HG02642 (cell line): Measurements from ENCODE around the gene PALLD.

ENCODE experiments used
- ATAC-seq: cut with Tn5 transposase; IDR thresholded peaks from one replicate; pipeline ENCODE4 v1.9.1; 2021; ENCODE audit warnings: mild to moderate bottlenecking; ENCODE audit not compliant: unreplicated experiment, poor library complexity

The PALLD gene

DNA sequence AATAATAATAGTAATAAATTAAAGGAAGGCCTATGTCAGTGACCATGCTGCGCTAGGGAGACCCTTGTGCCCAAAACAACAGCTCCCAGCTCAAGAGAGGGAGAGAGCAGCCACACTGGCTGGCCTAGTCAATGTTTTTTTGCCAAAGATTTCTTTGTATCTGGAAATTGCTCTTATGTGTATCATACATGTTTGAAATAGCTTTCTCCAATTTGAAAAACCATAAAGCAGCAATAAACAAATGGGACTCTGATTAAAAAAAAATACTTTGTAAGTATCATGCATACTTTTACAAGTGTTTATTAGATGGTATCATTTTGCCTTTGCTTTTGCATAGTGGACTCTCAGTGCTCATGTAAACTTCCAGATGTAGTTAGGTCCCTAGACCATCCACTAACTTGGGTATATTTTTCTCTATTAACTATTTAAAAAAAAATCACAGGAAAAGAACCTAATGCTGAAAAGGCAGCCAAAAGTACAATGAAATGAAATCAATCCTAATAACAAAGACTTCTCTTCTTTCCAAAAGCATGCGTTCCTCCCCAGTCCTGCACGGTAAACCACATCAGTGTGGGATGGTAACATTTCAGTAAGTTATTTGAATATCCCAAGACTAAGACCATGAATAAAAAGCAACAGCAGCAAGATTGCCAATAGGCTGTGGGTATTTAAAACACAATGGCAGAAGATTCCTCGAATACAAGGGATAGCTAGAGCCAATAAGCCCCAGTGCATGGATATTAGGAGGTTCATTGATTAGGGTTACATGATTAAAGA is 117.6 kb downstream of the PALLD start:
- no peak for ATAC-seq

DNA sequence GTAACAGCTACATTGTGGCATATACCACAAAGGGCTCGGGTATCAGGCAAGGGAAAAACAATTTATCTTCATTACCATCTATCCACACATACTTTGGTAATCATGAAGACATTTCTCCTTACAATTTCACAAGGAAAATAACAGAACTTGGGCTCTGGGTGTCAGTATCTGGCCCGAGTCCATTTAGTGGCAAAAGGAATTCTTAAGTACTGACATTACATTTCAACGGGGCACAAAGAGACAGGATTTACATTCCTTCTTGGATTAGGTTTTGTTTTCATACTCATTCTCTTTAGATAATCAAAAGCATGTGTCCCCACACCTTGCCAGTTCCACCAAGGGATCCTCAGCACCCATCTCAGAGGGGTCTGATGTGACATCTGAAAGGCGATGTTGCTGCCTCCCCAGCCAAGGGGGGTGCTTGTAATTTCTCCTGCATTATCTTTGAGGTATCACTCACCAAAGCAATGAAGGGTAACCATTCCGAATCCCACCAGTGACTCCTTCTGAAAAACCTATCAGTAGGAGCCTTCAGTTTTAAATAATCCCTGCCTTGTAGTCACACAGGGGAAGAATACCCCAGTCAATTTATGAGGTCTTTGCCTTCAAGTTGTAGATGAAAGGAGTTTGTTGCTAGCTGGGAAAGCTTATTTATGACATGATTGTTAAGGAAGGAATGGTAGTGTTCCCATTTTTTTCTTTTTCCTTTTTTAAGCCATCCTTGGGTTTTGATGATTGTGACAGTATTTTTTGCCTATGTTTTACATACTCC is 118.6 kb downstream of the PALLD start:
- no peak for ATAC-seq

DNA sequence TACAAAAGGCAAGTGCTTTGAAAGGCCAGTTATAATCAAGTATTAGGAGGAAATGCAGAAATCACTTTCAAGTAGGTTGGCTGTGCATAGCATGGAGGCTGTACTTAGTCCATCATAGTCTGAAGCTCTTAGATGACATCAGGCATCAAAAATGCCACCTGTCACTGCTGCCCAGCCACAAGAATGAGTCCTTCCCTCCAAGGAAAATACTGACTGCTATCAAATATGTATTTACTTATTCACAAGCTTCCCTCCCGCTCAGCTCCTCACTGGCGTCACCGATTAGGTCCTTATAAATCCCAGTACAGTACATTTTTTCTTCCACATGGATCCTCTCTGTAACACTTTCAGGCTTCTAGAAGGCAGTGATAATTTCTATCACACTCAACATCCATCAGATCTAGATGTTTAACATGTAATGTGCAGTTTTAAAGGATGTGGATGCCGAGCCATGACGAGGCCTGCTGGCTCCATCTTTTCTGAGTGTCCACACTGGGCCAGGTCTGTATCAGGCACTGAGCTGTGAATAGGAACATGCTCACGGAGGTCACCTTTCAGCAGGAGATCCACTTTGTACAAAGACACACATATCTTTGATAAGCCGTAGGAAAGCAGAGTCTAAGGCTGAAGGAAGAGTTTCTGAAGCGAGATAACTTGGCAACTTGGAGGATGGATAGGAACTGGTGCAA is 121.9 kb downstream of the PALLD start:
- no peak for ATAC-seq

DNA sequence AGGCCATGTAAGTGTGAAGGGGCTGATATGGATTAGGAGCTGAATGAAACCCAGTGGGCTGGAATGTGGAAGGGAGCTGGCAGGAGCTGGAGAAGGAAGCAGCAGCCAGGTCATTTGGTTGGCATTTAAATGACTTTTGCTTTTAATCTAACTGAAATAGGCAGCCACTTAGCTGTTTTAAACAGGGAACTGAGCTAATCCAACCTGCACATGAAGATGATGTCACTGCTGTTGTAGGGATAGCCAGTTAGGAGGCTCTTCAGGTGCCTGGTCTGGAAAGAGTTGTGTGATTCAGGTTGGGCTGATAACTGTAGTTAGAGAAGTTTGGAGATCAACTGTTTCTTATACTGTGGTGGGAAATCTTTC is 122.4 kb downstream of the PALLD start:
- no peak for ATAC-seq

DNA sequence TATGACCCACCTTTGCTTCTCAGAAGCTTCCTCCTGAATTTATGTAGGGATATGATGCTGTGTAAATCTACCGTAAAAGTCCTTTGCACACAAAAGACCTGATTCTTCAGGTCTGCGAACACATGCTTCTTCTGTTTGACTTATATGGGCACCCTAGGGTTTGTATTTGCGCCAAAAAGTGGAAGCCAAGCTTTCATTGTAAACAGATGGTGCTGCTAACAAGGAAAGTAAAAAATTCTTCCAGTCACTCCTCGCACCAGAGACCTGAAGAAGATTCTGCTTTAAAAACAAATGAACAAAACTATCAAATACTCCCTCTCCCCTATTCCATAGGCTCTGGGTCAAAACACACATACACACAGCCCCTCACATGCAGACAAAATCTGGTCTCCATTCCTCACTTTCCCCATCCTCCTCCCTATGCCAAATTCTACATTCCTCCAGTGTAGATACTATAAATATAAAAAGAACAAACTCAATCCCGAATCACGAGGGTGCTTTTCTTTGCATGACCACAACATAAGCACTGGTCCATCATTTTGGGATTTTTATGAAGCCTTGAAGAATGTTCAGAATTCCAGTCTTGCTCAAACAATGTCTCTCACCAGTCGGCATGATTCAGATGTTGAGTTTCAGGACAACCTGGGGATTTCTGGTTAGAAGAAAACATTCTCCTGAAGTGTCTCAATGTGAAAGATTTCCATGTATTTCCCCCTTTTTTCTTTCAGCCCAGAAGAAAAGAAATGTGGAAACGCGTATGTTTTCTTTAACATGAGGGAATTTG is 125.1 kb downstream of the PALLD start:
- ATAC-seq: no peak

DNA sequence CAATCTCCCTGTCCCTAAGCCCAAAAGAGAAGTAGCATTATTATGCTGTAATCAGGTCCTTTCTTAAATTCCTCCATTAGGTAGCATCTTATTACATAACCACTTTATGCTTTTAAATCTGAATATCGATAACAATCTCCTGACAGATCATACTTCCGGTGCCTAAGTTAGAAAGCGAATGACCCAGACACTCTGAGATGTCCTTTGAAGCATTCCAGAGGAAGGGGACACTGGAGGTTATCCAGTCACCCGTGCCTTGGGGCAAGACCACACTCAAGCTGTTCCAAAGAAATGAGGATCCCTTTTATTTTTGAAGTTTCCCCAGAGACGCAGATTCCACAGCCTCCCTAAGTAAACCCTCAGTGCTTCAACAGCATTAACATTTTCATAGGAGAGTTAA is 125.7 kb downstream of the PALLD start:
- ATAC-seq: no peak

DNA sequence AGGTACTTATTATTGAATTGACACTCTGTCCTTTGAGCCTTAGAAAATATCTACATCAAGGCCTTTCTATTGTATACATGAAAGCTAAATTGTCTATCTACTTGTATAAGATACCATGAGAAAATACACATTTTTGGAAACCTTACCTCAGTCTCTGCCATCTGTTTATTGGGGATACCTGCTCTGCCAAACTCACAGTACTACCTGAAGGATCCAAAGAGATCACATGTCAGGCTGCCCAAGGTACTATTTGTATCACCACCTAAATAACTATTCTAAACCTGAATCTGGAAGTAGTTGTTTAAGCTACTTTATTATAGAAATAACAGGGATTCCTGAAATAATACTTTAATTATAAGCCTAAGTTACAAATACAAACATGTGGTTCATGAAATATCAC is 126.2 kb downstream of the PALLD start:
- ATAC-seq: no peak

DNA sequence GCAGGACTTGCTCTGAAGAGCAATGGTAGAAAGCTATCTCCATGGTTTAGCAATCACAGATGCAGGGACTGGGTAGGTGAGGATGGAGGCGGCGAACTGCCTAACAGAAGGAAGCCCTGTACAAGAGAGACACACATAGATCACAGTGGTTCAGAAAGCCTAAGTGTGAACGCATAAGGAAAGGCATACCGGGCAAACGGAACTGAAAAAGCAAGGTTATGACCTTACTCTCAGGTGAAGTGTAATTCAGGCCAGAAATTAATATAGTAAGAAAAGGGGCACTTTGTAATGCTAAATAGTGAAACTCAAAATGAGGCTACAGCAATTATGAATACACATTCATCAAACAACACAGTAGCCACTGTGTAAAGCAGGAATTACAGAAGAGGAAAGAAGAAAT is 126.6 kb downstream of the PALLD start:
- ATAC-seq: no peak

DNA sequence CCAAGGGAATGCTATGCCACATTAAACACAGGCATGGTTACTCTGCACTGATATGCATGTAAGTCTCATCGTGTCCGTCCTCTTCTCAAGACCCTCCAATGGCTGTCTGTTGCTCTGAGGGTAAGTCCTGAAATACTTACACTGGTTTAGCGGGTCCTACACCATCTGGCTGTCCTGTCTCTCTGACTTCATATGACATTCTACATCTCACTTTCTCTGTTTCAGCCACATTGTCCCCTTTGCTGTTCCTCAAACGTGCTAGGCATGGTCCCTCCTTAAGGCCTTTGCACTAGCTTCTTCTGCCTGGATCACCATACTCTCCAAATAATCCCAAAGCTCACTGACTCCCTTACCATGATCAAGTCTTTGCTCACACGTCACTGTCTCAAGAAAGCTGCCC is 131.4 kb downstream of the PALLD start:
- ATAC-seq: no peak

DNA sequence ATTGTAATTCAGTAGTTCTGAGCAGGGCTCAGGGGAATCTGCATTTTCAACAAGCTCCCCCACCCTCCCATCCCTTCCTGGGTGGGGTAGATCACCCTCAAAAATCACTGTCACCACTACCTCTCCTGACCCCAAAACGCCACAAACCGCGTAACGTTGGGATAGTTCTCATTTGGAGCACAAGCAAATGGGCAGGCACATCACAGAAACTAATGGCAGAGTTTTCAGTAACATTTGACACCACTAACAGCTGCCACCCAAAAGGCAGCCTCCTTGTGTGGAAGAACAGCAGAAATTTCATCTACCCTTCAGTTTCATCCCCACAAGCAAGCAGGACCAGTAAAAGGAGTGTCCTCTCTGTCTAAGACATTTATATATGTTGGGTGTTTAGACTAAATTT is 132.7 kb downstream of the PALLD start:
- ATAC-seq: no peak

DNA sequence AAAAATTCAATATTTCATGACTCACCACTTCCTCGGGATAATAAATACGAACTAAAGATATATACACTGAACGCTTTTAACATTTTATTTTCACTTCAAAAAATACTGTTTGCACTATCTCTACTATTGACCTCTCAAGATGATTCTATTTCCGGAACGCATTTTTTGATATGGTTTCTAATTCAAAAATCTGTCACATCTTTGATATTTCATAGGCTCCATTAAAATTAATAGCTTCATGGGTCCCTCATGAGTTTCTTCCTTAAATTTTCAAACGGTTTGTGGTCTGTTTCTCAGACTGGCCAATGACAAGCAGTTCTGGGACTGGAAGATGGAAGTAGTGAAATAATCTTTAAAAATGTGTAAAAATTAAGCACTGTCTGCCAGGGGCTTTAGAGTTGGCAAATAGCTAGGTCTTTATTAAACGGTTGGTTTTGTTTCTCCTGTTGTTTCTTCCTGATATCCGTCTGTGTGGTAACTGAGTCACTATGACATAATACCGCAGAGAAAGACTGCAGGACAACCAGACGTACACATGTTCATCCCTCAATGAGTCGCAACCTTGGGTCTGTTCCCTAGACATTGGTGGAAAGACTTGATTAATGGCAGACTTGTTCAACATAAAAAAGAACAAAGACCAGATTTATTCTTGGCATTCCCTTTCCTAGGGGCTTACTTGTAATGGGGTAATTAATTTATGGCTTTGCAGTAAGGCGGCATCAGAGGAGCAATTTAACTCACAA is 133.8 kb downstream of the PALLD start:
- no peak for ATAC-seq

DNA sequence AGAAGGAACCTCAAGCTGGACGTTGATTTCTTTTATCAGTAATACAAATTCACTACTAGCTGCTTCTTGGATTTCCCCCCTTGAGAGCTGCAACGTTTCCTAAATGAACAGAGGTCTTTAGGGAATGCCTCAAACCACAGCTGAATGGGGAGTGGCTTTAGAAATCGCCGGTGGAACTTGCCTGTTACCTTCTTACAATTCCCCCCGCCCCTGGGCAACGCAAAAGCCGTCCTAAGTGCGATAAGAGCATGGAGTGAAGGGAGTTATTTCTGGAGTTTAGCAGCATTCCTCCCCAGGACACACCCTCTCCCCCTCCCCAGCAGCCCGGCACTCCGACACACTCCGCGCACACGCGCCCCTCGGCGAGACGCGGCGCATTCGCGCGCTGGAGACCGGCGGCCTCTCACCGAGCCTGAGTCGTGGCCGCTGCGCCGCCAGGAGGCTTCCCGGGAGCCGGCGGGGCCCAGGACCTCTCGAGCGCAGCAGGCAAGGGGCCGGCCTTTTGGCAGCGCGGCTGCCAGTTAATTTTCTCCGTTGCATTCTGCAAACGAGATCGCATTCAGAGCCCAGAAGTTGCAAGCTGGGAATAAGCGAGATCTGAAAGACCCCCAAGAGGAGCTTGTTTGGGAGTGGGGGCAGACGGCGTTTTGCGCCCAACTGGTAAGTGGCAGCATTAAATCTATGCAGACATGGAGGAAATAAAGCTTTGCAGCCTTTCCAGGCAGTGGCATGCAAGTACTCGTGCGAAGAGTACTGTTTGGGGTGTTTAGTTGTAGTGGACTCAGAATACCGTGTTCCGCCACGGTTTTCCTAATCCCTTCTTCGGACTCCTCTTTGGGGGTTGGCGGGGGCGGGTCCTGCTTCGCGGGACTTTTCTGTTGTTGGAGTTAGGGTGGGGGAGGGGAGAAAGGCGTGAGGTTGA is 134.7 kb downstream of the PALLD start:
- ATAC-seq: no peak

DNA sequence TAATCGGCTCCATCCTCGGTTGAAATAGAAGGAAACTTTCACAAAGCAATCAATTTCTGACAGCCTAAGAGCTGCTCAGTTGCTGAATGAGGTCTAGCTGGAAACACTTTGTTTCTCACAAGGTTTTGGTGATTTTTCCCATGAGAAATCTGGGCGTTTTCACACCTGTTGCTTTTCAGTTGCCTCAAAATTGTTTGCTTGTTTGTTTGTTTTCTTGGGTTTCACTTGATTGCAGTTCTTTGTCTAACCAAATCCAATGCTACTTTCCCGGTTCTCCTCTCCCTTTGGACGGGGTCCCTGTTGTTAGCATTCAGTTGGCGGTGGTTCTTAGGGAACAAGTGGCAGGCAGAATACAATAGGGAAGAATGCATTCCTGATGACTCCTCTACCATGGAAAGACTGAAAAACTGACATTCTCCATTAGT is 135.5 kb downstream of the PALLD start:
- no peak for ATAC-seq

DNA sequence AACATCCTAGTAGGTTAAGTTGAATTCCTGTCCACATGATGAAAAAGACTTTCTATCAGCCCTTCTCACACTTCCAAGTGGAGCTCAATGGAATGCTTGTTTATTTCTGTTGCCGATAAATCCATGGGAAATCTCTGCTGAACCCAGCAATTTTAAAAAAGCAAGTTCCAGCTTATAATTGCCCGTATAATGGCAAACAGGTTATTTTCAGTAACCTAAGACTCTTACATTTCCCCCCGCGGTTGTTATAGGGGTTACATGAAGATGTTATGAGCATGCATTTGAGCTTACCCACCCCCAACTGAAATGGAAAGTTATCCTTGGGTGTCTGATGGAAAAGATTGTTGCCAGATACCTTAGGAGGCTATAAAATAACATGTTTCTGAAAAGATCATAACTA is 136.2 kb downstream of the PALLD start:
- no peak for ATAC-seq

DNA sequence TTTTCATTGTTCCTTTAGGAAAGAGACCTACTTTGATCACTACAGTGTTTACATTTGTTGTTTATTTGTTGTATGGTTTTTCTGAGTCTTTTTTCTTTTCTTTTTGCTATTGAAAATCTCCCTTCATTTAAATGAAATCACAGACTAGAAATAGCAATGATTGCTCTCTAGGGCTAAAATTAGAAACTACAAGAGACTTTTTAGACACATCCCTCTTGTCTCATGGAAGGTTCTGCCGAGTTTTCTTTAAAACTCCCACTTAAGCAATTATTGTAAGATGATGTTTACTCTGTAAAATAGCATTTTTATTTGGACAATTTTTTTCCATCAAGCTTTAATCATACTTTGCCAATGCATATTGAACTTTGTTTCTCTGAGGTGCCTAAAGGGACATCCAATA is 136.6 kb downstream of the PALLD start:
- ATAC-seq: no peak

DNA sequence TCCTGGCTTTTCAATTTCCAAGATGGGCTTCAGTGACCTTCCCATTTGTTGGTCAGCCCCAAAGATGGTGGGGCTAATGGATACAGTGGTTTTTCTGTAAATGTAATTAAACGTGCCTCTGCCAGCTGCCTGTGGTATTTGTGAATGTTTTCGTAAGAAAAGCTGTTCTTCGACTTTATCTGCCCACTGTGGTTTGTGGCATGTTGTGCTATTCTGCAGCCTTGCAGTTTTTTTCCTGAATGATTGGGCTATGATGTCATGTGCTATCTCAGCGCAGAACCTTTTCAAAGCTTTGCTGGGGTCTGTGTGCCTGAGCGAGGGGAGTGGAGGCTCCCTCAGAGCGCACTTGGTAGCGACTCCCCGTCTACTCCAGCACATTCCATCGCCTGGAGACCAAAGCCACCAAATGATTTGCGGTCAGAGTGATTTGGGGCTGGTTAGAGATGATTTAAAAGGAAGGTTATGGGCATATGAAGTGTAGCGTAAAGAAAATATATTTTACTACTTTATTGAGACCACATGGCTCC is 137.5 kb downstream of the PALLD start:
- ATAC-seq: no peak

DNA sequence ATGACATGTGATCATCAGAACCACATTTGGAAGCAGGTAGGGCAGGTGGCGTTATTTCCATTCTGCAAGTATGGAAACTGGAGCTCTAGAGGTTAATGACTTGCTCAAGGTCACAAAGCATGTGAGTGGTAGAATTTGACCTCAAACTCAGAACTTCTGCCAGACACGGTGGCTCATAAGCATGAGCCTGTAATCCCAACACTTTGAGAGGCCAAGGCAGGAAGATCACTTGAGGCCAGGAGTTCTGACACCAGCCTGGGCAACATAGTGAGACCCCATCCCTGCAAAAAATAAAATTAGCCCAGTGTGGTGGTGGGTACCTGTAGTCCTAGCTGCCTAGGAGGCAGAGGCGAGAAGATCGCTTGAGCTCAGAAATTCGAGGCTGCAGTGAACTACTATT is 139.2 kb downstream of the PALLD start:
- ATAC-seq: no peak

DNA sequence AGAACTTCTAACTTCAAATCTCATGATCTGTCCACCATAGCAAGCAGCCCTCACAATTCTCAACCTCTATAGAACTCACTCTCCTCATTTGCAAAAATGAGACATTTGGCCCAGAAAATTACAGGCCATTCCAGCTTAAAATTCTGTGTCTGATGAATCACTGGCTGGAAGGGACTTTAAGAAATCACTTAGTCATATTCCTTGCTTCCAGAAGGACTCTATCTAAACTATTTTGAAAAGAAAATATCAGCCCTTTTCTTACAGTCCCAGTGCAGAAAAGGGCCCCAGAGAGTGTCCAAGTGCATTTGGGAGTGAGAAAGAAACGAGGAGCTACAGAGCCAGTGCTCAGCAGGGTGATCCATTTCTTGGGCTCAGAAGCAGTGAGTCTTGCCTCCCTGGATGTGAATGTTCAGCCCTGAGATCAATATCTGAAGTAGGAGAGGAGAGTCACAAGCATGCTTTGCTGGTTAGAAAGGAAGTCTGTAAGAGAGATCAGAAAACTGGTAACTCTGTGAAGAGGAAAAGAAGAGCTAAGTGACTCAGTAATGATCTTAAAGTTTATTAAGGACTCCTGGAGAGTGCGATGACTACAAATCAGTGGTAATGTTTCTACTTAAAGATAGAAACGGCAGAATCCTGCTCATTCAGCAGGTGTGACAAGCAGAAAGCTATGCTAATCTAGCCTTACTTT is 139.8 kb downstream of the PALLD start:
- no peak for ATAC-seq
